ENCODE results near the gene S100A7. TPM values are rescaled to one million over a fixed set of nuclear protein-coding genes. Genes with fewer than 3 reads are reported as not detected.
A peak's percentile ranks its signal among the peaks of the same experiment; 100 is the strongest.

Gene S100A7
- total RNA-seq (not detected in 2 replicates), polyA plus RNA-seq (not detected in 2 replicates), polyA minus RNA-seq (ENCODE audit: low replicate concordance) (not detected in 2 replicates)
- not detected in 2 replicates for polyA plus RNA-seq (2012)

DNA sequence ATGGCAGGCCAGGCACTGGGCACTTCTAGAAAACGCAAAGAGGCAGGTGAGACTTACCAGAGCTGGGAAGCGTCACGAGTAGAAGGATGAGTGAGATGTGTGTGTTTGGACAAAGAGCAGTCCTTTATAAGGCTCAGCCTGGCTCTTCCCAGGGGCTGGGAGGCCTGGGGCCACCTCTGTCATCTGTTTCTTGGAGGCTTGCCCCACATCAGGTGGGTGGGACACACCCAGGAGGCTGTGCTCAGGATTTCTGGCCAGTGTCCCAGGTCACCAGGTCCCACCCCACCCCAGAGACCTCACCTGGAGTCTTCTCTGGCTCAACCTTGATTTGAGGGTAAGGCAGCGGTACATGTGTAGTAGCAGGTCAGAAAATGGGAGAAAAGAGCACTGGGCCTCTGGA is at the start of gene S100A7:
Gene S100A7 (minus strand): TSS at position 101 of the 400 bp plus-strand sequence. CDS start 1,638 bp downstream, outside the sequence.
- Histone ChIP-seq H3K9ac (ENCODE audit: insufficient read depth, low read length) (no peak within 1 kb of the TSS), H3K27ac (ENCODE audit: insufficient read depth, low read length) (no peak within 1 kb of the TSS), H3K4me1 (ENCODE audit: control insufficient read depth, extremely low read depth, insufficient read depth, low read length) (no peaks in the 10 kb centered on the region), H2AFZ (ENCODE audit: low read length) (no peak within 1 kb of the TSS), H3K36me3 (ENCODE audit: control insufficient read depth, insufficient read depth, low read length) (no peaks in the 10 kb centered on the region), H3K4me3 (replicated peaks in 1 of 4; ENCODE audit: control extremely low read depth in 1 of 4, insufficient read depth in 1 of 4, low read depth in 3 of 4, low read length in 4 of 4) (no peak within 1 kb of the TSS), H3K4me2 (ENCODE audit: extremely low read depth, insufficient read depth, low read length) (no peak within 1 kb of the TSS), H3K9me3 (ENCODE audit: control insufficient read depth, insufficient read depth, low read depth, low read length) (no peaks in the 10 kb centered on the region), H3K27me3 (ENCODE audit: control insufficient read depth, insufficient read depth, low read length) (peaks cover 5% of the 10 kb centered on the region), H3K79me2 (ENCODE audit: control insufficient read depth, insufficient read depth, low read length) (no peaks in the 10 kb centered on the region), H4K20me1 (ENCODE audit: control insufficient read depth, extremely low read depth, insufficient read depth, low read length) (no peaks in the 10 kb centered on the region)
- DNase-seq (ENCODE audit: low read depth in 2 of 2): no peak
- no peak for TF ChIP-seq EZH2 (IDR thresholded peaks at IDR 0.05; ENCODE audit: low read length, missing control alignments)
- TF ChIP-seq, protein P1, sequence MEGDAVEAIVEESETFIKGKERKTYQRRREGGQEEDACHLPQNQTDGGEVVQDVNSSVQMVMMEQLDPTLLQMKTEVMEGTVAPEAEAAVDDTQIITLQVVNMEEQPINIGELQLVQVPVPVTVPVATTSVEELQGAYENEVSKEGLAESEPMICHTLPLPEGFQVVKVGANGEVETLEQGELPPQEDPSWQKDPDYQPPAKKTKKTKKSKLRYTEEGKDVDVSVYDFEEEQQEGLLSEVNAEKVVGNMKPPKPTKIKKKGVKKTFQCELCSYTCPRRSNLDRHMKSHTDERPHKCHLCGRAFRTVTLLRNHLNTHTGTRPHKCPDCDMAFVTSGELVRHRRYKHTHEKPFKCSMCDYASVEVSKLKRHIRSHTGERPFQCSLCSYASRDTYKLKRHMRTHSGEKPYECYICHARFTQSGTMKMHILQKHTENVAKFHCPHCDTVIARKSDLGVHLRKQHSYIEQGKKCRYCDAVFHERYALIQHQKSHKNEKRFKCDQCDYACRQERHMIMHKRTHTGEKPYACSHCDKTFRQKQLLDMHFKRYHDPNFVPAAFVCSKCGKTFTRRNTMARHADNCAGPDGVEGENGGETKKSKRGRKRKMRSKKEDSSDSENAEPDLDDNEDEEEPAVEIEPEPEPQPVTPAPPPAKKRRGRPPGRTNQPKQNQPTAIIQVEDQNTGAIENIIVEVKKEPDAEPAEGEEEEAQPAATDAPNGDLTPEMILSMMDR (conservative IDR thresholded peaks at IDR 0.05 in 1 of 2, IDR thresholded peaks at IDR 0.05 in 1 of 2; ENCODE audit: low read depth in 1 of 2, low read length in 2 of 2): no peak

DNA sequence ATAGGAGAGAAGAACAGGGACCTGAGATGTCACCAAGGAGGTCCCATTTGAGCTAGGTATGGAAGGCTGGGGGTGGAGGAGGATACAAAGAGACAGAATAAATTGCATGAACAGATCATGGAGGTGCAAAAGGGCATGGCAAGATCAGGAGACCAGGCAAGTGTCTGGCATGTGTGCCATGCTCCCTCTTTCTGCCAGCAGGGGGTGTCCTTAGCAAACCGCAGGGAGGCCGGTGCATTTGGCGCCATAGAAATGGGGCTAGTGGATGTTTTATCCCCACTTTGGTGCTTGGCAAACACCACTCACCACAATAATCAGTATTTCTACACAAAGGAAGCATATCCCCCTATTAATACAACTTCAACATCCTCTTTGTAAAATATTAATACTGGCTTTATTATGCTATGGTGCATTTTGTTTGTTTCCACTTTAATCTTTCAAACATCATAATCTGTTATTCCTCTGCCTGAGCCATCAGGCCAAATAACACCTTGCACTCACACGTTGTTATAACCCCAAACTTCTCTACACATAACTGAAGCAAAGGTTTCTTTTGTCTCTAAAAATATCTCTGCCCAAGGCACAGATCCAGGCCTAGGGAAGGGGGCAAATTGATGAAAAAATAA is 49.4 kb upstream of the S100A7 start:
- TF ChIP-seq, protein P1 (conservative IDR thresholded peaks at IDR 0.05 in 1 of 2, IDR thresholded peaks at IDR 0.05 in 1 of 2; ENCODE audit: low read depth in 1 of 2, low read length in 2 of 2): peak; percentile 61 to 72
- no peak for TF ChIP-seq EZH2 (IDR thresholded peaks at IDR 0.05; ENCODE audit: low read length, missing control alignments)
- H3K9ac ChIP-seq (ENCODE audit: insufficient read depth, low read length): no peak overlapping the region
- H3K4me2 ChIP-seq (ENCODE audit: extremely low read depth, insufficient read depth, low read length): no peak overlapping the region

DNA sequence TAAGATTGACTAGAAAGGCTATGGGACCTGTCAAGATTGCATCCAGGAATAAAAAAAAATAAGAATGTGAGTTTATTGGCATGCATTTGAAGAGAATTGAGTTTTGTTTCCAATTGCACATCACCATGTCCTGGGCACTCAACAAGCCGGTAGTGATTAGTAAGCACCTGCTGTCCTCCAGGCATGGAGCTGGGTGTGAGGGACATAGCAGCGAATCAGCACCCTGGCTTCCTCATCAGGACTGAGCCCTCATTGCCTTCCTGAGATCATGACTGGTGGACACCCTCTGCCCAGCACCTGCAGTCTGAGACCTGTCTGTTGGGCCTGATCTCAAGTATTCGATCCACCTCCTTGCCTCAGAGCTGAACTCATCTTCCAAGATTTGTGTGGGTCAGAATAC is 48.6 kb upstream of the S100A7 start:
- Histone ChIP-seq H3K27ac (ENCODE audit: insufficient read depth, low read length) (no peak overlapping the region), H3K27me3 (ENCODE audit: control insufficient read depth, insufficient read depth, low read length) (no peaks in the 10 kb centered on the region), H3K4me3 (replicated peaks in 1 of 4; ENCODE audit: control extremely low read depth in 1 of 4, insufficient read depth in 1 of 4, low read depth in 3 of 4, low read length in 4 of 4) (no peak overlapping the region), H2AFZ (ENCODE audit: low read length) (no peak overlapping the region), H3K4me2 (ENCODE audit: extremely low read depth, insufficient read depth, low read length) (no peak overlapping the region), H3K36me3 (ENCODE audit: control insufficient read depth, insufficient read depth, low read length) (no peaks in the 10 kb centered on the region), H3K79me2 (ENCODE audit: control insufficient read depth, insufficient read depth, low read length) (no peaks in the 10 kb centered on the region), H4K20me1 (ENCODE audit: control insufficient read depth, extremely low read depth, insufficient read depth, low read length) (no peaks in the 10 kb centered on the region), H3K9ac (ENCODE audit: insufficient read depth, low read length) (no peak overlapping the region), H3K4me1 (ENCODE audit: control insufficient read depth, extremely low read depth, insufficient read depth, low read length) (peaks cover 18% of the 10 kb centered on the region), H3K9me3 (ENCODE audit: control insufficient read depth, insufficient read depth, low read depth, low read length) (no peaks in the 10 kb centered on the region)
- TF ChIP-seq, protein P1 (conservative IDR thresholded peaks at IDR 0.05 in 1 of 2, IDR thresholded peaks at IDR 0.05 in 1 of 2; ENCODE audit: low read depth in 1 of 2, low read length in 2 of 2): no peak
- no peak for TF ChIP-seq EZH2 (IDR thresholded peaks at IDR 0.05; ENCODE audit: low read length, missing control alignments)
- no peak for DNase-seq (ENCODE audit: low read depth in 2 of 2)

More for the DNA sequence above, 49.4 kb upstream of the S100A7 start:
- Histone ChIP-seq H3K27ac (ENCODE audit: insufficient read depth, low read length) (no peak overlapping the region), H3K4me1 (ENCODE audit: control insufficient read depth, extremely low read depth, insufficient read depth, low read length) (peaks cover 18% of the 10 kb centered on the region), H3K79me2 (ENCODE audit: control insufficient read depth, insufficient read depth, low read length) (no peaks in the 10 kb centered on the region), H3K4me3 (replicated peaks in 1 of 4; ENCODE audit: control extremely low read depth in 1 of 4, insufficient read depth in 1 of 4, low read depth in 3 of 4, low read length in 4 of 4) (no peak overlapping the region), H3K9me3 (ENCODE audit: control insufficient read depth, insufficient read depth, low read depth, low read length) (no peaks in the 10 kb centered on the region), H4K20me1 (ENCODE audit: control insufficient read depth, extremely low read depth, insufficient read depth, low read length) (no peaks in the 10 kb centered on the region), H3K36me3 (ENCODE audit: control insufficient read depth, insufficient read depth, low read length) (no peaks in the 10 kb centered on the region), H3K27me3 (ENCODE audit: control insufficient read depth, insufficient read depth, low read length) (no peaks in the 10 kb centered on the region), H2AFZ (ENCODE audit: low read length) (no peak overlapping the region)
- DNase-seq (ENCODE audit: low read depth in 2 of 2): no peak
